Tibial artery (tissue), 4 donors: ENCODE measurements around the gene ST8SIA4.

Source experiments
- DNase-seq, 2 donors: peaks; one replicate each; pipeline ENCODE4 v3.0.0-alpha.2; 2019
- H3K27ac ChIP-seq, 2 donors: fragments of 200-600 bp; sonication (generic) in 1 of 2; 1 replicate in 1 of 2; 2 replicates in 1 of 2; pipeline ENCODE4 v1.5.1; 2018 to 2019; ENCODE audit warnings: mild to moderate bottlenecking in 1 of 2
- H3K27me3 ChIP-seq, 2 donors: fragments of 200-600 bp; sonication (generic) in 1 of 2; one replicate each; pipeline versions ENCODE4 v1.5.1 to v1.6.0; 2016 to 2019
- H3K36me3 ChIP-seq, 3 donors: fragments of 200-600 bp; sonication (generic) in 2 of 3; one replicate each; pipeline ENCODE4 v1.5.1; 2016 to 2019; ENCODE audit warnings: mild to moderate bottlenecking in 2 of 3
- H3K4me1 ChIP-seq, 4 donors: fragments of 200-600 bp; sonication (generic) in 2 of 4; 1 replicate in 3 of 4; 2 replicates in 1 of 4; pipeline ENCODE4 v1.5.1; 2016 to 2019
- H3K4me3 ChIP-seq, 2 donors: fragments of 200-600 bp; sonication (generic) in 1 of 2; 1 replicate in 1 of 2; 2 replicates in 1 of 2; pipeline ENCODE4 v1.5.1; 2018 to 2019; ENCODE audit warnings: mild to moderate bottlenecking in 2 of 2
- H3K9me3 ChIP-seq, 3 donors: fragments of 200-600 bp; sonication (generic) in 1 of 3; one replicate each; pipeline ENCODE4 v1.5.1; 2016 to 2019
- CTCF ChIP-seq, 2 experiments: fragments of 200-600 bp in 1 of 2; fragments of 450-650 bp in 1 of 2; IDR thresholded peaks; one replicate each; pipeline ENCODE4 v1.5.1; 2017 to 2019; ENCODE audit warnings: antibody characterized with exemption in 2 of 2, mild to moderate bottlenecking in 1 of 2, moderate library complexity in 1 of 2
- intact Hi-C: fragments of 100-400 bp; cut with DNase I; formaldehyde crosslinking; loops from one replicate; pipeline ENCODE4 v1.15.0; 2023; ENCODE audit warnings: low total_unique reads

The ST8SIA4 gene

DNA sequence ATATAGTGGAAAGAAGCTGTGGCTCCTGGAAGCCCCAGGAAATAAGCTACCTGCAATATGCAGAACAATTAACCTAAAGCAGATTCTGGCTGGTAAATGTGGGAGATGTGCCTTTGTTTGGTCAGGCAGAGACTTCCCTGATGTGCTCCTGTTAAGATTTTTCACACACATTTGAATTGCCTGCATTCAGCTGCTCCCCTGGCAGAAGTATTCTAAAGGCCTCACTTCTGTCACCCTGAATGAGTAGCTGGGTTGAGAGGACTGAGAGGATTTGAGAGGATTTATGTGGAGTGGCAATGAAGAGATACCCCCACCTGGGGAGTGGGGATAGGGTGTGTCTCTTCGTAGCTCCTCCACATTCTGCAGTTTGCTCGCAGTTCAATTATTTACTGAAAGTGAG is 130.5 kb downstream of the ST8SIA4 start:
- TF ChIP-seq CTCF (IDR thresholded peaks at IDR 0.05) = no peak
- H3K4me1 ChIP-seq = no peaks in the 10 kb centered on the region
- no peaks in the 10 kb centered on the region for H3K27me3 ChIP-seq
- intact Hi-C loops = no loop called here
- H3K36me3 ChIP-seq = no peaks in the 10 kb centered on the region
- H3K9me3 ChIP-seq = no peaks in the 10 kb centered on the region
- DNase-seq = no peak
- no peak overlapping the region for H3K27ac ChIP-seq
- H3K4me3 ChIP-seq = no peak overlapping the region

DNA sequence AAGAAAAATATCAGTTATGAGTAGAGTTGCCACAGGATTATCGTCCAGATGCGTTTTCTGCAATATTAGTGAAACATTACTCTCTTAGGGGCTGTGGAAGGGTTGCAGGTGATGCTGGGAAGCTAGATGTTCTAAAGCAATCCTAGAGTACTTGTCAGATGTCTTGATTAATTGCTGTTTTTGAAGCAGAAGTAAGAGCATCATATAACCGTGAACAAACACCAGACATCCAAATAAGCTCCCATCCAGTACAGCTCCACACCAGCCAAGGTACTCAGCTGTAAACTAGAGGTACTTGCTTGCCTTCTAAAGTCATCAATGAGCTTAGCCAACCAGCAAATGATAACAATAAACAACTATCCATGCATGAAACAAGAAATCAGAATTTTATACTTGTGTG is 131.1 kb downstream of the ST8SIA4 start:
- H3K9me3 ChIP-seq = no peaks in the 10 kb centered on the region
- intact Hi-C loops = no loop called here
- no peaks in the 10 kb centered on the region for H3K27me3 ChIP-seq
- no peak for TF ChIP-seq CTCF (IDR thresholded peaks at IDR 0.05)
- H3K36me3 ChIP-seq = no peaks in the 10 kb centered on the region
- no peak overlapping the region for H3K4me3 ChIP-seq
- no peaks in the 10 kb centered on the region for H3K4me1 ChIP-seq
- H3K27ac ChIP-seq = no peak overlapping the region
- no peak for DNase-seq

DNA sequence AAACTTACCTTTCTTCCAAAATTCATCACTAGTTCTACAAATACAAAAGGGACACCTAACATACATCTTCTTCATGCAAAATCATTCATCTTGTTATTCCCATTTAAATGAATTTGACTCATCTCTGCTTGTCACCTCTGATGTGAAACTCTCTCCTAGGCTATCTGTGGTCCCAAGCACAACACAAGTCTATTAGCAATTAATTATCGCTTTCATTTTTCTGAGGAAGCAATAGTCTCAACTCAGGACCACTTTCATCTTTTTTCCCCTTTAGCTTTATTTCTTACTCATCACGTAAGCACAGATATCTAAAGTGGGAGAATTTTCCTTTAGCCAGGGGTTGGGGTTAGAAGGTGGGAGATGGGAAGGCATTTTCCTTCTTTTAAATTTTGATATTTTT is 131.9 kb downstream of the ST8SIA4 start:
- TF ChIP-seq CTCF (IDR thresholded peaks at IDR 0.05) = no peak
- no peaks in the 10 kb centered on the region for H3K36me3 ChIP-seq
- DNase-seq = no peak
- H3K27me3 ChIP-seq = no peaks in the 10 kb centered on the region
- H3K4me3 ChIP-seq = no peak overlapping the region
- no peak overlapping the region for H3K27ac ChIP-seq
- no peaks in the 10 kb centered on the region for H3K9me3 ChIP-seq
- no peaks in the 10 kb centered on the region for H3K4me1 ChIP-seq
- intact Hi-C loops = no loop called here

DNA sequence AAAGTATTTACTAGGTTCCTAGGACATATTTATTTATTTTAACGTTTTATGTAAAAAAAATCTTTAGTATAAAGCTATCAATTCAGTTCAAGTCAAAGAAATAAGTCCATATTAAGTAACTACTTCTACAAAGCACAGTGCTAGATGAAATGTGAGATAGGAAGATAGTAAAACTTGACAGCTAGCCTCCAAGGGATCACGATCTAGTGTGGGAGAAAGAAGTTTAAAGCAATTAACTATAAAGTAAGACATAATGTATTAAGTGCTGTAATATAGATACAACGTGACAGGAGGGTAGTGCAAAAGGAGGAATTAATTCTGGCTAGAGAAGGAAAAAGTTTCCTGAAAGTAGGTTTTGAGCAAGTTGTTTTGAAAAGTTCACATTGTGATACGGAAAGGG is 134.9 kb downstream of the ST8SIA4 start:
- intact Hi-C loops = no loop called here
- no peak for DNase-seq
- TF ChIP-seq CTCF (IDR thresholded peaks at IDR 0.05) = no peak

GRCh38 chr5:100762995-100763394 is 140.1 kb downstream of the ST8SIA4 start:
- Histone ChIP-seq H3K36me3 (no peaks in the 10 kb centered on the region), H3K4me3 (no peak overlapping the region), H3K27ac (no peak overlapping the region), H3K4me1 (no peaks in the 10 kb centered on the region), H3K9me3 (no peaks in the 10 kb centered on the region), H3K27me3 (no peaks in the 10 kb centered on the region)
- DNase-seq = no peak
- intact Hi-C loops = no loop called here
- no peak for TF ChIP-seq CTCF (IDR thresholded peaks at IDR 0.05)

More for the DNA sequence above, 134.9 kb downstream of the ST8SIA4 start:
- no peaks in the 10 kb centered on the region for H3K4me1 ChIP-seq
- no peaks in the 10 kb centered on the region for H3K36me3 ChIP-seq
- H3K9me3 ChIP-seq = no peaks in the 10 kb centered on the region
- H3K27me3 ChIP-seq = no peaks in the 10 kb centered on the region
- H3K4me3 ChIP-seq = no peak overlapping the region
- no peak overlapping the region for H3K27ac ChIP-seq

GRCh38 chr5:100762108-100762507 is 141.0 kb downstream of the ST8SIA4 start:
- no peak for TF ChIP-seq CTCF (IDR thresholded peaks at IDR 0.05)
- no peaks in the 10 kb centered on the region for H3K9me3 ChIP-seq

More at GRCh38 chr5:100762108-100762507, 141.0 kb downstream of the ST8SIA4 start:
- Histone ChIP-seq H3K27ac (no peak overlapping the region), H3K27me3 (no peaks in the 10 kb centered on the region), H3K36me3 (no peaks in the 10 kb centered on the region), H3K4me3 (no peak overlapping the region), H3K4me1 (no peaks in the 10 kb centered on the region)
- intact Hi-C loops = no loop called here
- no peak for DNase-seq
